ENCODE results near the gene MRPL22.

The MRPL22 gene

GRCh38 chr5:154940772-154941620, at the start of gene MRPL22:
MRPL22 (plus strand) TSS chr5:154941073; CDS start chr5:154941111, 38 bp downstream.
- no peaks in the 10 kb centered on the region for H3K9me3 ChIP-seq (ENCODE audit: control insufficient read depth in 1 of 2, low read length in 2 of 2)
- H3K4me1 ChIP-seq (ENCODE audit: control insufficient read depth in 1 of 2, insufficient read depth in 2 of 2, low read length in 2 of 2) = peaks cover 23 to 33% of the 10 kb centered on the region in 2 donors
- no peaks in the 10 kb centered on the region for H3K27me3 ChIP-seq (ENCODE audit: low read depth, low read length)
- H3K4me3 ChIP-seq (ENCODE audit: low read depth in 1 of 2, low read length in 2 of 2) = peak within 1 kb of the TSS; percentile 81 to 99
- H3K36me3 ChIP-seq (ENCODE audit: control insufficient read depth in 1 of 2, insufficient read depth in 2 of 2, low read length in 2 of 2) = no peaks in the 10 kb centered on the region
- peak within 1 kb of the TSS; percentile 88 for H3K27ac ChIP-seq (ENCODE audit: low read length)

GRCh38 chr5:154892369-154892771, 48.5 kb upstream of the MRPL22 start:
- Histone ChIP-seq H3K27me3 (ENCODE audit: low read depth, low read length) (no peaks in the 10 kb centered on the region), H3K9me3 (ENCODE audit: control insufficient read depth in 1 of 2, low read length in 2 of 2) (no peaks in the 10 kb centered on the region), H3K4me1 (ENCODE audit: control insufficient read depth in 1 of 2, insufficient read depth in 2 of 2, low read length in 2 of 2) (no peaks in the 10 kb centered on the region), H3K36me3 (ENCODE audit: control insufficient read depth in 1 of 2, insufficient read depth in 2 of 2, low read length in 2 of 2) (peaks cover 54 to 85% of the 10 kb centered on the region in 2 donors), H3K27ac (ENCODE audit: low read length) (no peak overlapping the region), H3K4me3 (ENCODE audit: low read depth in 1 of 2, low read length in 2 of 2) (no peak overlapping the region)

GRCh38 chr5:154893381-154893780, 47.5 kb upstream of the MRPL22 start:
- Histone ChIP-seq H3K9me3 (ENCODE audit: control insufficient read depth in 1 of 2, low read length in 2 of 2) (no peaks in the 10 kb centered on the region), H3K36me3 (ENCODE audit: control insufficient read depth in 1 of 2, insufficient read depth in 2 of 2, low read length in 2 of 2) (peaks cover 51 to 81% of the 10 kb centered on the region in 2 donors), H3K27ac (ENCODE audit: low read length) (no peak overlapping the region)

GRCh38 chr5:154895606-154896561, 45.0 kb upstream of the MRPL22 start:
- Histone ChIP-seq H3K4me1 (ENCODE audit: control insufficient read depth in 1 of 2, insufficient read depth in 2 of 2, low read length in 2 of 2) (no peaks in the 10 kb centered on the region), H3K27ac (ENCODE audit: low read length) (no peak overlapping the region), H3K27me3 (ENCODE audit: low read depth, low read length) (no peaks in the 10 kb centered on the region), H3K36me3 (ENCODE audit: control insufficient read depth in 1 of 2, insufficient read depth in 2 of 2, low read length in 2 of 2) (peaks cover 62 to 78% of the 10 kb centered on the region in 2 donors), H3K4me3 (ENCODE audit: low read depth in 1 of 2, low read length in 2 of 2) (no peak overlapping the region), H3K9me3 (ENCODE audit: control insufficient read depth in 1 of 2, low read length in 2 of 2) (no peaks in the 10 kb centered on the region)

More at GRCh38 chr5:154893381-154893780, 47.5 kb upstream of the MRPL22 start:
- Histone ChIP-seq H3K4me1 (ENCODE audit: control insufficient read depth in 1 of 2, insufficient read depth in 2 of 2, low read length in 2 of 2) (no peaks in the 10 kb centered on the region), H3K27me3 (ENCODE audit: low read depth, low read length) (no peaks in the 10 kb centered on the region), H3K4me3 (ENCODE audit: low read depth in 1 of 2, low read length in 2 of 2) (no peak overlapping the region)

GRCh38 chr5:154896562-154897165, 44.2 kb upstream of the MRPL22 start:
- H3K36me3 ChIP-seq (ENCODE audit: control insufficient read depth in 1 of 2, insufficient read depth in 2 of 2, low read length in 2 of 2) = peaks cover 62 to 79% of the 10 kb centered on the region in 2 donors

GRCh38 chr5:154898210-154898609, 42.7 kb upstream of the MRPL22 start:
- Histone ChIP-seq H3K4me3 (ENCODE audit: low read depth in 1 of 2, low read length in 2 of 2) (no peak overlapping the region), H3K27me3 (ENCODE audit: low read depth, low read length) (no peaks in the 10 kb centered on the region), H3K4me1 (ENCODE audit: control insufficient read depth in 1 of 2, insufficient read depth in 2 of 2, low read length in 2 of 2) (no peaks in the 10 kb centered on the region), H3K9me3 (ENCODE audit: control insufficient read depth in 1 of 2, low read length in 2 of 2) (no peaks in the 10 kb centered on the region), H3K27ac (ENCODE audit: low read length) (no peak overlapping the region), H3K36me3 (ENCODE audit: control insufficient read depth in 1 of 2, insufficient read depth in 2 of 2, low read length in 2 of 2) (peaks cover 63 to 81% of the 10 kb centered on the region in 2 donors)

More at GRCh38 chr5:154896562-154897165, 44.2 kb upstream of the MRPL22 start:
- no peak overlapping the region for H3K27ac ChIP-seq (ENCODE audit: low read length)
- H3K4me1 ChIP-seq (ENCODE audit: control insufficient read depth in 1 of 2, insufficient read depth in 2 of 2, low read length in 2 of 2) = no peaks in the 10 kb centered on the region
- H3K27me3 ChIP-seq (ENCODE audit: low read depth, low read length) = no peaks in the 10 kb centered on the region
- H3K4me3 ChIP-seq (ENCODE audit: low read depth in 1 of 2, low read length in 2 of 2) = no peak overlapping the region
- no peaks in the 10 kb centered on the region for H3K9me3 ChIP-seq (ENCODE audit: control insufficient read depth in 1 of 2, low read length in 2 of 2)

GRCh38 chr5:154899151-154899816, 41.6 kb upstream of the MRPL22 start:
- Histone ChIP-seq H3K4me3 (ENCODE audit: low read depth in 1 of 2, low read length in 2 of 2) (no peak overlapping the region), H3K27ac (ENCODE audit: low read length) (no peak overlapping the region), H3K36me3 (ENCODE audit: control insufficient read depth in 1 of 2, insufficient read depth in 2 of 2, low read length in 2 of 2) (peaks cover 64 to 79% of the 10 kb centered on the region in 2 donors), H3K27me3 (ENCODE audit: low read depth, low read length) (no peaks in the 10 kb centered on the region), H3K9me3 (ENCODE audit: control insufficient read depth in 1 of 2, low read length in 2 of 2) (no peaks in the 10 kb centered on the region), H3K4me1 (ENCODE audit: control insufficient read depth in 1 of 2, insufficient read depth in 2 of 2, low read length in 2 of 2) (no peaks in the 10 kb centered on the region)

GRCh38 chr5:154900066-154900465, 40.8 kb upstream of the MRPL22 start:
- H3K36me3 ChIP-seq (ENCODE audit: control insufficient read depth in 1 of 2, insufficient read depth in 2 of 2, low read length in 2 of 2) = peaks cover 67 to 78% of the 10 kb centered on the region in 2 donors
- H3K4me3 ChIP-seq (ENCODE audit: low read depth in 1 of 2, low read length in 2 of 2) = no peak overlapping the region
- H3K27ac ChIP-seq (ENCODE audit: low read length) = no peak overlapping the region
- H3K27me3 ChIP-seq (ENCODE audit: low read depth, low read length) = no peaks in the 10 kb centered on the region
- H3K9me3 ChIP-seq (ENCODE audit: control insufficient read depth in 1 of 2, low read length in 2 of 2) = no peaks in the 10 kb centered on the region
- no peaks in the 10 kb centered on the region for H3K4me1 ChIP-seq (ENCODE audit: control insufficient read depth in 1 of 2, insufficient read depth in 2 of 2, low read length in 2 of 2)

GRCh38 chr5:154901276-154901675, 39.6 kb upstream of the MRPL22 start:
- Histone ChIP-seq H3K4me3 (ENCODE audit: low read depth in 1 of 2, low read length in 2 of 2) (no peak overlapping the region), H3K4me1 (ENCODE audit: control insufficient read depth in 1 of 2, insufficient read depth in 2 of 2, low read length in 2 of 2) (no peaks in the 10 kb centered on the region), H3K27ac (ENCODE audit: low read length) (no peak overlapping the region), H3K27me3 (ENCODE audit: low read depth, low read length) (no peaks in the 10 kb centered on the region), H3K36me3 (ENCODE audit: control insufficient read depth in 1 of 2, insufficient read depth in 2 of 2, low read length in 2 of 2) (peaks cover 56 to 71% of the 10 kb centered on the region in 2 donors), H3K9me3 (ENCODE audit: control insufficient read depth in 1 of 2, low read length in 2 of 2) (no peaks in the 10 kb centered on the region)

- H3K27ac ChIP-seq (ENCODE audit: low read length) = no peak overlapping the region
- H3K4me1 ChIP-seq (ENCODE audit: control insufficient read depth in 1 of 2, insufficient read depth in 2 of 2, low read length in 2 of 2) = no peaks in the 10 kb centered on the region
- no peaks in the 10 kb centered on the region for H3K9me3 ChIP-seq (ENCODE audit: control insufficient read depth in 1 of 2, low read length in 2 of 2)
- H3K4me3 ChIP-seq (ENCODE audit: low read depth in 1 of 2, low read length in 2 of 2) = no peak overlapping the region
- no peaks in the 10 kb centered on the region for H3K27me3 ChIP-seq (ENCODE audit: low read depth, low read length)
- H3K36me3 ChIP-seq (ENCODE audit: control insufficient read depth in 1 of 2, insufficient read depth in 2 of 2, low read length in 2 of 2) = peaks cover 54 to 71% of the 10 kb centered on the region in 2 donors
Measured at GRCh38 chr5:154901913-154902312, 39.0 kb upstream of the MRPL22 start.
